DMS153 treated with DMSO at 0.1 percent for 48 hours (cell line): Measurements from ENCODE around the gene CDC42BPG.

Source experiments
- DNase-seq: peaks from one replicate; lab custom pipeline; 2025; ENCODE audit not compliant: unreplicated experiment; lab: John Stamatoyannopoulos, UW

CDC42BPG gene

DNA sequence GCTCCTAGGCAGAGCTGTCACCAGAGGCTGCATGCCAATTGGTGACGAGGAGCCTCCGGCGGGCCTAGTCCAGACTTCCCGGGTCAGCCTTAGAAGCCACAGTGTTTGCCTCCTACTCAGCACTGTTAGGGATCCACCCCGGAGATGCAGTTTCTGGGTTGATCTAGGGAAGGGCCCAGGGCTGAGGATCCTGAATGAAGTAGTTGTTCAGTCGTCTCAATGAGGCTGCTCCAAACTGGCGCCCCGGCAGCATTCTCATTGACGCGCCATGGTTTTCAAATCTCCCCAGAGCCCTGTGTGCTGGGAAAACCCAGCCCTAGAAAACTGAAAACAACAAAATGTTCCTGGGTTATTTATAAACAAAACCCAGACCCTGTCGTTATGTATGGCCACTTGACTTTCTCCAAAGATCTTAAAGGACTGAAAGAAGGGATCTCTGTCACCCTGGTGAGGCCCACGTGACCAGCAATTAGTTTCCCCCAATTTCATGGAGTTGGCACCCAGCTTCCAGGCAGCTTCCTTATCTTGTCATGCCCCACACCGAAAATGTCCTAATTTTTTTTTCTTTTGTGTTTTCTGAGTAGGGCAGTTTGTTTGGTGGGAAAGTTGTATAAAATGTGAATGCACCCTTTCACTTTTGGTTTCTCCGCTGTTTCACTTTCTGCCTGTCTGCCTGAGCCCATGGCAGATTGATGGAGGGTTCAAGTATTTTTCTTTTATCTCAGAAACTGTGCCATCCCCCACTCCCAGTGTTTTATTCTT, 36.0 kb upstream of the CDC42BPG start:
- DNase-seq: no peak

DNA sequence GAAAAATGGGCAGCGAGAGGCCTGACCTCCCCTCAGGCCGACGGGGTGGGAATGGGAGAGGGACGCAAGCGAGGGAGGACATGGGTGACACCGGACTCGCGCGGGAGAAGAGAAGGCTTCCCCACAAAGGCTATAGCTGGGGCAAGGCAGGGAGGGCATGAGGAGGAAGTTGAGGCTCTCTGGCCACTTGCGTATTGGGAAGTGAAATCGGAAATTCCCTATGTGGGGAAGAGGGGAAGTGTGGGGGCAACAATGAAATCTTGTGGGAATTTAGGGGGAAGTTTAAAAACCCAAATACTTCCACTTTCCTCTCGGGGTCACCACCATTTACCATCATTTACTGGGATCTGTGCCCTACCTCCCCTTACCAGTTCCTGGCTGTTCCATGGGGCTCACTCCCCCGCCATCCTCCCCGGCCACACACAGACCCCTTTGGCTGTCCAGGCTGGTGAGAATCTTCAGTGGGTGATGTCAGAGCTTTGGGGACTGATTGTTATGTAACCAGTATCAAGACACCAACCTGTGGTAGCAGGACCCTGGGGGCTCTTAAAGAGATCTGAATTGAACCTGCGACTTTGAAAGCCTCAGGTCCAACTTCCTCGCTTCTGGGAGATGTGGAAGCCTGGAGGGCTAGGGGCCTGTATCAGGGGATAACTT, 34.9 kb upstream of the CDC42BPG start:
- no peak for DNase-seq

DNA sequence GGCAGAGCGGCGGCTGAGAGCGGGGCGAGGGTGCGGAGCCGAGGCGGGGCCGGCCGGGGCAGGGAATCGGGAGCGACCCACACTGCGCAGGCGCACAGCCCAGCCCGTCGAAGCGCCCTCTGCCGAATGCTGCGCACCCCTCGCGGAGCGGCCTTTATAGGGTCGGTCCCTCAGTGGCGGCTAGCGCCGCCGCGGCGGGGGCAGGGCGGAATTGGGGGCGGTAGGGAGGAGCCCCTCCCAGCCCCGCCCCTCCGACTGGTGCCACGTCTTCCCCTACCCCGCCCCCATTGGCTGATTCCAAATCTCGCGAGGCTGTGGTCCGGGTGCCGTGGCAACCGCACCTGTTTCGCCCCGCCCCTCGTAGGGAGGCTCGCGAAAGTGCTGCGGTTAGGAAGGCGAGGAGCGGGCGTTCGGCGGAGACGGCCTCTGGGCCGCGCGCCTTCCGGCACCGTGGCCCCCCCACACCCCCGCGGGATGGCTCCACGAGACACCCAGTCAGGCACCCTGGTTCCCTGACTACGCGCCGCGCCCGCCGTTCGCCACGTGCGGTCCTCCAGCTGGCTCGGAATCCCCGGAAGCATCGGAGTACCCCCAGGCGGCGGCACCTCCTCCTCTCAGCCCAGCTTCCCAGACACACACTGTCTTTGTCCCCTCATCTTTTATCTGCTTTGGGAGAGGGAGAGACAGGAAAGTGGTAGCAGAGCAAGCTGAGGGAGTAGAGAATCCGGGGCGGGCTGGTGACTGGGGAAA, 34.2 kb upstream of the CDC42BPG start, which contains the start of gene EHD1:
Gene EHD1 (minus strand): TSS at position 128 of the 750 bp plus-strand sequence. CDS start 157 bp downstream, outside the sequence.
- peak; percentile 92 for DNase-seq

DNA sequence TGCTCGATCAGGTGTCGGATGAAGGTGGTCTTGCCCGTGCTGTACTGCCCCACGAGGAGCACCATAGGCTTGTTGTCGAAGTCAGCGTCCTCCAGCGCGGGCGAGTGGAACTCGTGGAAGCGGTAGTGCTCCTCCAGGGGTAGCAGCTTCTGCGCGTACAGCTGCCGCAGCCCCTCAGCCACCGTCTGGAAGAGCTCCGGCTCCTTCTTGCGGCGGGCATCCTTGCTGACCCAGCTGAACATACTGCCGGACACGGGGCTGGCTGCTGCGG, 33.7 kb upstream of the CDC42BPG start:
- no peak for DNase-seq

DNA sequence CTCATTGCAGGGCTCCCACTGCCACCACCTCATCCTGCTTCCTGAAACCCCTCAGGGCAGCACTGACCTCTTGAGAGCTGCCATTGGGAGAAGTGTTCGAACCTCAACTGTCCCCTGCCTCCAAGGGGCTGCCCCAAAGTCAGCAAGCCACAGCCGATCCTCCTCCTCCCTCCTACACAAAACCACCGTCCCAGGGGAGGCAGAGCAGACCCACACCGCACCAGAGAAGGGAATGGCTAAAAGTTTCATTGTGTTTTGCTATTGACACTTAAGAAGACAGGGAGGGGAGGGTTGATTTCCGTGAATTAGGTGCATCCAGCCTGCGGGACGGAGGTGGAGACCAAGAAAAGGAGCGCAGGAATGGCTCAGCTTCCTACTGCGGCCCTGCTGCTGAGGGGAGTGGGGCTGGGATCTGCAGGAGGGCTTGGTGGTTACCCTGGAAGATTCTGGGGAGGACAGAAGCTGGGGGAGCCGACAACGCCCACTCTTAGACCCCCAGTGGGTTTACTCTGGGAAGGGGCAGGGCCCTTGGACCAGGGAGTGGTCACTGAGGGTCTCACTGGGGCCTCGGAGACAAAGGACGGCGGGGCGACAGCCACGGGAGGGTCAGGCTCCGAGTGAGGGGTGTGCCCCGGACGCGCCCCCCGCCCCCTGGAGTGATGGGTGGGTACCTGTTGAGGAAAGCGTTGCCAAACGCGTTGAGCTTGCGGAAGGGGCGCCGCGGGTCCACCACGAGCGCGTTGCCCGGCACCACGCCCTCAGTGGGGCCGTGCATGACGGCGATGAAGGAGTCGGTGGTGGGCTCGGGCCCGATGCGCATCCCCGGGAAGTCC, 33.2 kb upstream of the CDC42BPG start:
- no peak for DNase-seq

DNA sequence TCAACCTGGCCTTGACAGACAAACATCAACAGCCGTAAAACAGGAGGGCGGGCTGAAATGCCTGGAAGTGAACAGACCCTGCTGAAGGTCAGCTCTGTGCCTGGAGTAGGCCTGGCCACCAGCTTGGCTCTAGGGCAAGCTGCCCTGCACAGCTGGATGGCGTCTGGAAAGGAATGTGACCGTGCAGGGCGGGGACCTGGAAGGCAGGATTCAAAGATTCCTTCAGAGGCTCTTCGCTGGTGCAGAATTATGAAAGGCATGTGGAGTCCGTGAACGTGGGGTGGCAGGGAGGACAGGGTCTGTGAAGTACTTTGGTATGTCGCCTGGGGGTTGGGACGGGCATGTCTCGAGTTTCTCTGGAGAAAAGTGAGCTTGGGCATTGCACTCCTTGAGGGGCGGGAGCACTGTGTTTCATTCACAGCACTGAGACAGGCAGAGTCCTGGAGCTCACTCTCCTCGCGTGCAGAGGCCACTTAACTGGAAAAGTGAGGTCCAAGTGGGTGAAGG, 32.4 kb upstream of the CDC42BPG start:
- no peak for DNase-seq

DNA sequence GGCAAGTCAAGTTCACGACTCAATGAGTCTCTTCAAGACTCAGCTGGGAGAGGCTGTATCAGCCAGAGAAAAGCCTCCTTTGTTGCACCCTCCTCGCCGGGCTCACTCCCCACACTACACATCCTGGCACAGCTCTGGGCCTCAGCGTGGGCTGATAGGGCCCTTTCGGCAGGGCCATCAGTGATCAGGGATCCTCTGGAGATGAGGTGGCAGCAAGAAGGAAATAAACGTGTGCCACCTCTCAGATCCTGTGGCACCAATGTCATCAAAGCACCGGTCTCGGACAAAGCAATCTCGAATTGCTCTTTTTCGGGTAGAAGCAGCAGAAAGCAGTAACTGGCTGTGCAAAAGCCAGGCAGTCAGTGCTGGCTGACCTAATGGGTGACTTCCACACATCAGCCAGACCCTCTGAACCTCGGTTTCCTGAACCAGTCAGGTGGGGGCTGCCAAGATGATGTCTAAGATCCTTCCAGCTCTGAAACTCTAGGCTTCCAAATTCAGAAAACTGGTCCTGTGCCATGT, 31.8 kb upstream of the CDC42BPG start:
- DNase-seq: no peak

DNA sequence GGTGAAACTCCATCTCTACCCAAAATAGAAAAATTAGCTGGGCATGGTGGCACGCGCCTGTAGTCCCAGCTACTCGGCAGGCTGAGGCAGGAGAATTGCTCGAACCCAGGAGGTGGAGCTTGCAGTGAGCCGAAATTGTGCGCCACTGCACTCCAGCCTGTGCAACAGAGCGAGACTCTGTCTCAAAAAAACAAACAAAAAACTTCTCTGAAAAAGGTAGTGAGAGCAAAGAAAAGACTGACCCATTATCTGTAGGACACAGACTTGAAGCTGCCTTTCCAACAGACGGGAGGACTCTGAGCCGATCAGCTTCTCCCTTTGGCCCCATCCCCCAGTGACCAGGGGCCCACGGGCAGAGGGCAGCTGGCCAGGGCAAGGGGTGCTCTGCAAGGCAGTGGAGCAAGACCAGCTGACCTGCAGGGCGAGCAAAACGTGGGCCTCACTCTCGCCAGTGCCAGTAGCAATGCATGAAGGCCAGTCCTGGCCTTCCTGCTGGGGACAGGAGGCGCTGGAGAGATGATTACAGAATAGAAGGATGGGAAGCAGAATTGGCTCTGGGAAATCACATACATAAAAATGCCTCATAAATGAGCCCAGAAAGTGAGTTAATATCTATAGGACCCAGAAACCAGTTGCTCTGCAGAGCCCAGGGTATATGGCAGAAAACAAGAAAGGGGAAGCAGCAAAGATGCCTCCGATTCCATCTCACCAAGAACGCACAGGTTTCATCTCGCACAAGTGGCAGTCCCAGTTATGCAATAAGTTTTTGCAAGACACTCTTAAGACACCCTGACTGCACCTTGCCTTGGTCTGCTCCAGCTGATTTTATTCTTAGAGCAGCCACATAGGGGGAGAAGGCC, 31.1 kb upstream of the CDC42BPG start:
- DNase-seq: no peak

DNA sequence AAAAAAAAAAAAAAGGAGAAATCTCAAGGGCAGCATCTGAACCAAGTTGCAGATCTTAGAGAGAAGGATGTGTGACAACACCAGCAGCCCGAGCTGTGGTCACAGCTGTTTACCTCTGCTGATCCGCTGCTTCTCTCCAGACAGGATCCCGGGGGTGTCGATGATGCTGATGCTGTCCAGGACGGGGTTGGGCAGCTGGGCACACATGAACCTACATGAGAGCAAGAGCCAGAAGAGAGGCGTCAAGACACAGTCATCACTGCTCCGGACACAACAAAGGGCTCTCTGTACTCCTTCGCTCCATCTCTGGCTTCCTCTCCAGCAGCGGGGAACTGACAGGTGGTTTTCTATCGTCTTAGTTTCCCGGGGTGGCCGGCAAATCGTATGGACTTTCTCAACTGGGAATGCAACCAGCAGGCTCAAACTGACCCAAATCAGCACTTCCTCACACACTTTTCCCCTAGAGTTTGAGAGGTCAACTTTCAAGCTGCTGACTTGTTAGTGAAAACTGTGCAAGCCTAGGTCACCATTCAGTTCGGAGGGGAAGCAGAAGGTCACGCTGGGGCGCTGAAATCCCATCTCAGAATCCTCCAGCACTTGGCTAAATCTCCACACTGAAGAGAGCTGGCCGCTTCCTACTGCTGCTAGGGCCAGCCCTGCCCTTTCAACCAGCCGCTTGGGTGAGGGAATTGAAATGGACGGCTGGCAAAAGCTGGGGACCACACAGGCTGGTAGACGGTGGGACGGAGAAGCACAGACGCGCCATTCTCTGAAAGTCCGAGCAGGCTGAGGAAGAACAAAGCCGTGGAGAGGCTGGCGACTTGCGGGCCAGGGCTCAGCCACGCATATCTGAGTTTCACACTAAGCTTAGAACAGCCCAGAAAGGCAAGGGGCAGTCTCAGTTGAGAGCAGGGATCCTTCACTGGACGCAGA, 30.1 kb upstream of the CDC42BPG start:
- DNase-seq: no peak

DNA sequence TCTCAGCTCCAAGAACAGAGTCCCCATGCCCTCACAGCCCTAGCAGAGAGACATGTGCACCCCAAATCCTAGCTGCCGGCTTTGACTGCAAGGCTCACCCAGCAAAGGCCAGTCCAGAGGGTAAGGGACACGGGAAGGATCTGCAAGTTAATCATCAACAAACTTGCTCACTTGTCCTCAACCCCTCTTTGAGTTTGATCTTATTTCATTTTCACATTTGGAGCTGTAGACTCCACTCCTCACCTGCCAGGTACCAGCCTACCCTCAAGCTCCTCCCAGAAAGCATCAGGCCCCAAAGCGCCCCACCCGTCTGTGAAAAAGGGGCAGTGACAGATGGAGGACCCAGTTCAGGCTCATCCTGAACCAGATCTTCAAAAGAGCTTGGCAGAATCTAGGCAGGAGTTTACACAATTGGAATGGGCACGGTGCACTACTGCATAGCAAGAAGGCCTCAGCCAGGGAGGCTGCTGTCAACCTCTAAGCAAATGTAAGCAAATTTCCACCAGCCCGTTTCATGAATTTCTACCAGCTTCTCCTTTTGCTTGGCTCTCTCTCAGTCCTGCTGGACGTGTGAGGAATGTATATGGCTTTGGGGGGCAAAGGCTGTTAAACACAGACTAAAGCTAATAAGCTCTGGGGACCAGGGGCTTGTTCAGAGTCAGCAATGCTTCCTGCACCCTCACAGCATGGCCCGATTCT, 28.5 kb upstream of the CDC42BPG start:
- DNase-seq: no peak

DNA sequence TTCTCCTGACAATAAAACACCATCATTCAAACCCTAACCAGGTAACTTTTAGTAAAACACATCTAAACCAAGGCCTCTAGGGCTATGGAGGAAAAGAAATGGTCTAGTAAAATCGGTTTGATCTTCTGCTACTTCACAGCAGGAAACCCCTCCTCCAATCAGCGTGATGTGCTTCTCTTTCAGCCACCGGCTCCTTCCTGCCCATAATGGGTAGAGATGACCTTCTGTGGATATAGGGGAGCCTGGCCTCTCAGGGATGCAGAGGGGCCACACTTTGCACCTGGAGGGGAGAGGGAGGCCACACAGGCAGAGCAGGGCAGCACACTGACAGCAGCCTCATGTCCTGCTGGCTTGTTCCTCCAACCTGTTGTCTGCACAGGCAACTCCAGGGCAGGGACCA, 27.0 kb upstream of the CDC42BPG start:
- DNase-seq: no peak

DNA sequence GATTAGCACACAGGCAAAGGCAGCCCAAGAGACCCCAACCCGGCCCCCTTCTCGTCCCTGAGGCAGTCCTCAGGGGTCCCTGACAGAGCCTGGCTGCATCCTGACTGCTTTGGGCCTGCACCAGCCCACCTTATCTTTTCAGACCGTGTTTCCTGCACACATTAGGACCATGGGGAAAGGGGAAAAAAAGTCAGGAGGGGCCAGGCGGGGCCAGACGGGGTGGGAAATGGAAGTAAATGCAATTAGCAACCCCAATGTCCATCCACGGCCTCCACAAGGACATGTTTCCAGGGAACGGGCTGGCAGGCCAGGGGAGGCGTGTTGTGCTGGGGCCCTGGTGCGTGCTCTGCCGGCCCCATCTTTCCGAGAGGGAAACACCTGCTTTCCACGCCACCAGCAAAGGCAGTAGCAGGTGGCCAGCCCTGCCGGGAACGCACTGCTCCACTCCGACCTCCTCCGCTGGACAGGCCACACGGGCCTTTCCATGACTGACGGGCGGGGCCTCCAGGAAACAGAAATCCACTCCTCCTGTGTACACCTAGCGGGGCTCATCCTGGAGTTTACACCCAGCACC, 26.5 kb upstream of the CDC42BPG start:
- DNase-seq: no peak

DNA sequence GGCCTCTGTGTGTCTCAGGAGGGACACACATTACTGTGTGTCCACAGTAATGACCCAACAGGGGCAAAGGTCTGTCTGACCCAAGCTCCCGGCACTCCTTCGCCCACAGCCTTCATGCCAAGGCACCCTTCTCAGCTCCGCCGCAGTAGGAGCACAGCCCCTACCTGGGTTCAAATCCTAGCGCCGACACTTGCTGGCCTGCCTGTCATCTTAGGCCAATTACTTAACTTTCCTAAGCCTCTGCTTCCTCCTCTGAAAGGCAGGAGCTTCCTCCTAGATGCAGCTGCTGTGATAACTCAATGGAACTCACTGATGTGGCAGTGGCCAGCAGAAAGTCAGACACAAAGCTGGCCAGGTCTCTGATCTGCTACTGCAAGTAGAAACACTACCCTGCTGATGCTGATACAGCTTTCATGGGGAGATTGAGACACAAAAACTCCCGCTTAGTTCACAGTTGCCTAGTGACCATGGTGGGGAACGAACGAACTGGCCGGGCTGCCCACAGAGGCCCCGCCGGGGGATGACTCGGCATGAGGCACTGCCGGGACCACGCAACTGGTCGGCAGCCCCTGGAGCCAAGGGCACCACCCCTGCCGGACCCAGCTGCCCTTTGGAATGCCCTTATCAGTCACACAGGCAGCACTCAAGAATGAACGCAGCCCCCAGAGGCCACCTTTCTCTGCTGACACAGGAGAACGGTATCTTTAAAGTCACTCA, 25.9 kb upstream of the CDC42BPG start:
- no peak for DNase-seq

DNA sequence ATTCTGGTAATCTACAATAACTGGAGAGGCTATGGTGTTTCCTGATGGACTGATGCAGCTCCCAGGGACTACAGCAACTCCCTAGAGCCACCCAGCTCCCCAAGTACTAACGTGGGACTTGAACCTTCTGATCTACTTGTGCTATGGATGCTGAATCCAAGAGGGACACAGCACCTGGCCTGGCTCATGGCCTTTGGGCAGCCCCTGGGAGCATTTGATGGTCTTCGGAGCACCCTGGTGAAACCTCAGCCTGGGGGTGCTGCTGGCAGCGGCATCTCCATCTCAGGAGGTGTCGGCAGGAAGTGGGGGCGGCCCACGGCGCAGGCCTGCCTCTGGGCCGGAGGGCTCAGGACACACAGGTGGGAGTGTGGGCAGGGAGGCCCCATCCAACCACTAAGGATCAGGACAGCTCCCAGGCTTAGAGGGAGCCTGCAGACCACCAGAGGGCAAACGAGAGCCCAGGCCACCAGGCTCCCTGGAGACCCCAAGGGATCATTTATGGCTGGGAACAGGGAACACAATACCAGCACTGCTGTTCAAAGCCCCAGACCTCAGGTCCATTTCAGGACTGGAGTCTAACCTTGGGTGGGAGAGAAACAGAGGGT, 25.2 kb upstream of the CDC42BPG start:
- no peak for DNase-seq

DNA sequence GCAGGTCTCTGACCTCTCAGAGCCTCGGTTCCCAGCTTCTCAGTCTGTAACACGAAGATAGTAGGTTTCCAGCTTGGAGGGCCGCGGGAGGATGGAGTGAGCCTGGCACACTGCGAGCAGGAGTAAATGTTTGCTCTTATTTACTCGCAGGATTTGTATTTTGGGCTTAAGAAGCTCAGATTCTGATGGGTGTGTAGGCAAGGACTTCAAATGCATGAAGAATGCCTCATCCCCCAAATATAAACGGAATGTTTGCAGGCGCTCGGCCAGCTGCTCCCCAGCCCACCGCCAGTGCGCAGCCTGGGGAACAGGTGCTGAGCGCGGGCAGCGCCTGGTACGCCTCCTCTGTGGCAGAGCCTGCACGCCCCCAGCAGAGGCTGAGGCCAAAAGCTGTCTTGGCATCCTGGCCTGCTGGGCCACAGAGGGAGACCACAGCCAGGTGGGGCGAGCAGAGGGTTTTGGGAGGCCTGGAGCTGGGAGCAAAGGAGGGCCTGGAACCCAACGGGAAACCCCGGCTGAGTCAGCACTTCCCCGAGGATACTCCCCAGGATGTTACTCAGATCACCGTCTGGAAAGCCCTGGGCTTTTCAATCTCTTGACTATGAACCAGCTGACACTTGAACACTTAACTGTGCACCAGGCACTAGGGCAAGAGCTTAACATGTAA, 24.6 kb upstream of the CDC42BPG start:
- no peak for DNase-seq

DNA sequence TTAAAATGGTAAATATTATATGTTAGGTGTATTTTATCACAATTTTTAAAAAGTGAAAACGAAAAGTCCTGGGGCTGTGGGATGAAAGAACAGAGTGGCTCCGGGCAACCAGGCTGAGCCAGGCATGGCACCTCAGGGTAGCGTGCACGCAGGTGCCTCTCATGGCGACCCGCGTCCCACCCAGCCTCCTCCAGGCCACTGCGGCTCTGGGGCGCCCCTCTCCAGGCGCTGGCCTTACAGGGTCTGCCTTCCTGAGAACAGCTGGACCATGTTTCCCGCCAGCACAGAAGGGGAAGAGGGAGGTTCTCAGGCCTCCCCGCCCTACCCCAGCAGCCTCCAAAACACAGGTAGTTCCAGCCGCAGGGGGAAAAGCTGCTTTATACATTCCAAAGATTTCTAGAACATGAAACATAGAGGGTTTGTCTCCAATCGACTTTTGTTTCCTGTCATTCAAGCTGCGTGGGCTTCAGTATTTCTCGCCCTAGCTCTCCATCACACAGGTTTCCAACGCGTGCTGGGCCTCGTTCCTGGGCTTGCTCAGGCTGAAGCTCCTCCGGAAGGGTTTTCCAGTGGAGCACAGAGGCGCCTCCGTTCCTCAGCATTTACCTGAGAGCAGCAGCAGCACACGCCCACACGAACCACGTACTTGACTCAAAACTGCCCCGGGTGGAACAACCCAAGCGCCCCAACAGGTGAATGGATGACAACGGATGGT, 23.5 kb upstream of the CDC42BPG start:
- DNase-seq: no peak
